Astrocyte (in vitro differentiated cells and primary cell): Measurements from ENCODE around the gene APOL1.

Experiments
- CTCF ChIP-seq: IDR thresholded peaks from 2 replicates; pipeline ENCODE4 v1.5.1; 2011; ENCODE audit warnings: low read depth, mild to moderate bottlenecking, inconsistent platforms, low read length, moderate library complexity; ENCODE audit not compliant: insufficient read depth
- EZH2 ChIP-seq: IDR thresholded peaks from 2 replicates; pipeline ENCODE4 v1.6.1; 2012; ENCODE audit warnings: mild to moderate bottlenecking, low read length, inconsistent platforms; ENCODE audit not compliant: insufficient read depth

DNA sequence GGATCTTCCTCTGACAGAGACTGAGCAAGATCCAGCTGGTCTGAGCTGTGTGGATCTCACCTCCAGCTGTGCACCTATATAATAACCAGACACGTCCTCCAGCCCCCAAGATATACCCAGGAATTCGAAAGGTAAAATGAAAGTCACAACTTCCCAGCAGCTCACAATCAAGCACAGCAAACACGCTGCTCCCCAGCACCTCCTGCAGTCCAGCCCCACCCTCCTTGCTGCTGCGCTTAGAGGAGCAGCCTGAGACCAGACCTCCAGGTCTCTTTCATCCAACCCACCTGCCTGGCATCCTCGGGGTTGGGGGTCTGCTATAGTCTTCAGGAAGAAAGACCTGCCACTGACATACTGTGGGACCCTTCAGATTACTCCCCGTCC lies 48.3 kb upstream of the APOL1 start:
- TF ChIP-seq CTCF (no peak), EZH2 (no peak)
